GM06990 (cell line): ENCODE results near the gene TECR.

Source experiments
- DNase-seq: peaks from one replicate; pipeline ENCODE4 v3.0.0-alpha.2; 2011; ENCODE audit not compliant: insufficient read length; ENCODE audit errors: extremely low read depth
- H3K27me3 ChIP-seq: replicated peaks from 2 replicates; pipeline ENCODE4 v1.6.0; 2011; ENCODE audit warnings: low read length; ENCODE audit not compliant: control insufficient read depth, insufficient read depth
- H3K36me3 ChIP-seq: 2 replicates; pipeline ENCODE4 v1.5.1; 2011; ENCODE audit warnings: low read length; ENCODE audit not compliant: control insufficient read depth, insufficient read depth
- H3K4me3 ChIP-seq: replicated peaks from 2 replicates; pipeline ENCODE4 v1.5.1; 2011; ENCODE audit warnings: low read depth, mild to moderate bottlenecking, control low read depth, low read length
- TF ChIP-seq, protein P1 (sequence below): IDR thresholded peaks from 2 replicates; pipeline ENCODE4 v1.5.1; 2011; ENCODE audit warnings: low read length, control low read depth, mild to moderate bottlenecking, inconsistent platforms; ENCODE audit not compliant: insufficient read depth, poor library complexity, severe bottlenecking

The TECR gene, protein sequence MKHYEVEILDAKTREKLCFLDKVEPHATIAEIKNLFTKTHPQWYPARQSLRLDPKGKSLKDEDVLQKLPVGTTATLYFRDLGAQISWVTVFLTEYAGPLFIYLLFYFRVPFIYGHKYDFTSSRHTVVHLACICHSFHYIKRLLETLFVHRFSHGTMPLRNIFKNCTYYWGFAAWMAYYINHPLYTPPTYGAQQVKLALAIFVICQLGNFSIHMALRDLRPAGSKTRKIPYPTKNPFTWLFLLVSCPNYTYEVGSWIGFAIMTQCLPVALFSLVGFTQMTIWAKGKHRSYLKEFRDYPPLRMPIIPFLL

DNA sequence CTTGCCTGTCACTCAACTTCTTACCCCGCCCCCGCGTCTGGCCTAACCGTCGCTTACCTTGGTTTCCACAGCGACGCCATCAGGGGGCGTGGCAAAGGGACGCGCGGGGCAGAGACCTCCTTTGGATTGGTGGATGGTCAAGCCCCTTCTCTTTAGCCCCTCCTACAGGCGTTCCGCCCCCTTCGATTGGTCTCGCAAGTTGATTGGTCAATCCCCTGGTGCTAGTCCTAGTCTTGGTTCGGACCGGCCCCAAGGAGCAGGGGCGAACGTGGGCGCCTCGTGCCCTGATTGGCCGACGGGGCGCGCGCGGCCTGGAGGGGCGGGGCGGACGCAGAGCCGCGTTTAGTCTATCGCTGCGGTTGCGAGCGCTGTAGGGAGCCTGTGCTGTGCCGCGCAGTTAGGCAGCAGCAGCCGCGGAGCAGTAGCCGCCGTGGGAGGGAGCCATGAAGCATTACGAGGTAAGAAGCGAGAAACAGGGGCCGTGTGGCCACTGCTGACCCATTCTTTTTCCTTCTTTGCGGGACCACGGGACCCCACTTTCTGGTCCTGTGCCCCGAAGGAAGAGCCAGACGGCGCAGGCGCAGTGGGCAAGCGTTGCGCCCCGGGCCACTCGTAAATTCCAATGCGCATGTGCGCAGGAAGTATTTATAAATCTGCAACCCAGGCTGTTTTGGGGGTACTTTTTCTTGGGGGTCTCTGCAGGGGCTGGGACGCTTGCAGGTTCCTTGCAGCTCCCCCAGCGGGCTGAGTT is at the start of gene TECR:
TSS of gene TECR (plus strand) at position 341 of the 751 bp plus-strand sequence. CDS start at position 444, 103 bp downstream.
- TF ChIP-seq, protein P1, sequence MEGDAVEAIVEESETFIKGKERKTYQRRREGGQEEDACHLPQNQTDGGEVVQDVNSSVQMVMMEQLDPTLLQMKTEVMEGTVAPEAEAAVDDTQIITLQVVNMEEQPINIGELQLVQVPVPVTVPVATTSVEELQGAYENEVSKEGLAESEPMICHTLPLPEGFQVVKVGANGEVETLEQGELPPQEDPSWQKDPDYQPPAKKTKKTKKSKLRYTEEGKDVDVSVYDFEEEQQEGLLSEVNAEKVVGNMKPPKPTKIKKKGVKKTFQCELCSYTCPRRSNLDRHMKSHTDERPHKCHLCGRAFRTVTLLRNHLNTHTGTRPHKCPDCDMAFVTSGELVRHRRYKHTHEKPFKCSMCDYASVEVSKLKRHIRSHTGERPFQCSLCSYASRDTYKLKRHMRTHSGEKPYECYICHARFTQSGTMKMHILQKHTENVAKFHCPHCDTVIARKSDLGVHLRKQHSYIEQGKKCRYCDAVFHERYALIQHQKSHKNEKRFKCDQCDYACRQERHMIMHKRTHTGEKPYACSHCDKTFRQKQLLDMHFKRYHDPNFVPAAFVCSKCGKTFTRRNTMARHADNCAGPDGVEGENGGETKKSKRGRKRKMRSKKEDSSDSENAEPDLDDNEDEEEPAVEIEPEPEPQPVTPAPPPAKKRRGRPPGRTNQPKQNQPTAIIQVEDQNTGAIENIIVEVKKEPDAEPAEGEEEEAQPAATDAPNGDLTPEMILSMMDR: no peak
- DNase-seq: peak; percentile 99
- peak within 1 kb of the TSS; percentile 95 for H3K4me3 ChIP-seq
- no peaks in the 10 kb centered on the region for H3K36me3 ChIP-seq
- no peaks in the 10 kb centered on the region for H3K27me3 ChIP-seq

DNA sequence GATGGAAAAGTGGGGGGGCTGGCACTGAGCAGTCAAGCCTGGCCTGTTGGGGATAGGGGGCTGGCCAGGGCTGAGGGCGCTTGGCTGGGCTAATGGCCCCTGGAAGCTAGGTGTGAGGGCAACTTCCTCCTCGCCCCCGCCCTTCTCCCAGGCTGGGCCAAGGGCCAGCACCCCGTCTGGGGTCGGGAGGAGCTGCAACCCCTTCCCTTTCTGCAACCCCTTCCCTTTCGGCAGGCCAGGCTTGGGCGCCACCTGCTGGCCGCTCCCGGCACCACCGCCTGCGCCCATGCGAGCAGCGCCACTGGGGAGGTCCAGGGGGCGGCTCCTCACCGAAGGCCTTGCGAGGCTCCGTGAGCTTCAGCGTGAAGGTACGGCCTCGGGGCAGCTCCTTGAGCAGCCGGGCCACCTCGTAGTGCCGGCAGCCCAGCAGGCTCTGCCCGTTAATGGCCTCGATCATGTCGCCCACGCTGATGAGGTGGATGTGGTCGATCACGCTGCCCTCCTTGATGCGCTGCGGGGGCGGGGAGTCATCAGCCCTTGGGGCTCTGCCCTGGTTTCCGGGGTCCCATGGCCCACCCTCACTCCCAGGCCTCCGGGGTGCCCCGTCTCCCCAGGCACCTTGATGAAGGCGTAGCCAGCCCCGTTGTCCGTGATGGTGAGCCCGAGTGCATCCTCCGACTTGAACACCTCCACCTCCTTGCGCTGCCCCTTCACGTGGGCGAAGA is 49.3 kb upstream of the TECR start:
- TF ChIP-seq, protein P1: peak; percentile 97
- DNase-seq: peak; percentile 70
- Histone ChIP-seq H3K4me3 (peak overlapping the region; percentile 20; the same call in 1 of the 2 replicates), H3K36me3 (no peaks in the 10 kb centered on the region; the same call in none of the 2 replicates), H3K27me3 (no peaks in the 10 kb centered on the region)

DNA sequence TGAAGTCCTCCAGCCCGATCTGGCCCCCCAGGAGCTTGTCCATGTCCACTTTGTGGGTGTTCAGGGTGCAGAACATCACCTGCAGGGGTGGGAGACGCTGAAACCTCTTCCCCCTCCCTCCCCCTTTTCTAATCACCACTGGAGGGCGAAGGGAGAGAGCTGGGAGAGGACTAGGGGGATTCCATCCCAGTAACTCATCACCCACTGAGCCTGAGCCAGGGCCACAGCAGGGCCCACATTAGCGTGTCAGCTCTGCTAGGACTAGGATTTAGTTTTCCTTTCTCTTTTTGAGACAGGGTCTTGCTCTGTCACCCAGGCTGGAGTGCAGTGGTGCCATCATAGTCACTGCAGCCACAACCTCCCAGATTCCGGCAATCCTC is 48.7 kb upstream of the TECR start:
- Histone ChIP-seq H3K4me3 (no peak overlapping the region), H3K27me3 (no peaks in the 10 kb centered on the region), H3K36me3 (no peaks in the 10 kb centered on the region; the same call in none of the 2 replicates)
- no peak for DNase-seq
- TF ChIP-seq, protein P1: no peak

DNA sequence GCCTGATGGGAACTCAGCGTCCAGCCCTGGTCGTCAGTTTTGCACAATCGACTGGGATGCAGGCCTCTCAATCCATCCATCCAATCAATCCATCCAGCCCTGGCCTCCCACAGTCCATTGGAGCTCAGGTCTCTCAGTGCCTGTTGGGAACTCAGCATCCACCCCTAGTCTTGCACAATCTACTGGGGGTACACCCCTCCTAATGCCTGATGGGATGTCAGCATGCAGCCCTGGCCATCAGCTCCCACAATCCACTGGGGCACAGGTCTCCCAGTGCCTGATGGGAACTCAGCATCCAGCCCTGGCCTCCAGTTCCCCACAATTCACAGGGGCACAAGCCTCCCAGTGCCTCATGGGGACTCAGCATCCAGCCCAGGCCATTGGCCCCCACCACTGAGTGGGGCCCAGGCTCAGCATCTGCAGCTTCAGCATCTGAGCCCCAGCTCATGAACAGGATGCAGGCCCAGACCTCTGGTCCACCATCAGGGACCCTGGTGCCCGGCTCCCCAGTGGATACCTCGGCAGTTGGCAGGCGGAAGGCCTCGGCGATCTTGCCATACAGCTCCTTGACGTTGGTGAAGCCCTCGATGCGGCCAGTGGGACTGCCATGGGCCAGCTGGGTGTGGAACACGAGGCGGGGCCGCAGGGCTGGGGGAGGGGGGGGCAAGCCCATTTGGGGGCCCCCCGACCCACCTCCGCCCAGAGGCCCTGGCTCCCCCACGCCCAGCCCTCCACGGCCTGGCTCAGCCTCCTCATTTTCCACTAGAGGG is 47.0 kb upstream of the TECR start:
- DNase-seq: no peak

More for the DNA sequence above, 47.0 kb upstream of the TECR start:
- Histone ChIP-seq H3K4me3 (no peak overlapping the region), H3K36me3 (no peaks in the 10 kb centered on the region; the same call in none of the 2 replicates), H3K27me3 (no peaks in the 10 kb centered on the region)
- TF ChIP-seq, protein P1: no peak
